Right lobe of liver (tissue), 4 donors: Measurements from ENCODE around the gene IL27RA.

ENCODE experiments used
- CTCF ChIP-seq, 4 donors: fragments of 200-600 bp in 3 of 4; fragments of 450-650 bp in 1 of 4; IDR thresholded peaks; one replicate each; pipeline versions ENCODE4 v1.5.1 to v1.8.0; 2016 to 2022; ENCODE audit warnings: antibody characterized with exemption in 4 of 4, mild to moderate bottlenecking in 2 of 4
- POLR2A ChIP-seq: fragments of 450-650 bp; IDR thresholded peaks from one replicate; pipeline ENCODE4 v1.6.1; 2017; ENCODE audit warnings: antibody characterized with exemption, mild to moderate bottlenecking
- donor health status: DM: no; HTN: no; CAD: no.
- donor health status: DM: no; HTN: no; CAD: no.
- donor health status: DM: no; HTN: yes; CAD: no.

GRCh38 chr19:14058182-14059092 is 26.9 kb downstream of the IL27RA start:
- TF ChIP-seq CTCF (IDR thresholded peaks at IDR 0.05) (no peak), POLR2A (no peak)
